ENCODE results near the gene NFIA. TPM values are rescaled to one million over a fixed set of nuclear protein-coding genes. Genes with fewer than 3 reads are reported as not detected.
A peak's percentile ranks its signal among the peaks of the same experiment; 100 is the strongest.

The NFIA gene
- total RNA-seq, 3 donors from 2014 or later: 54.9 to 87.5 (median 79.6) TPM

DNA sequence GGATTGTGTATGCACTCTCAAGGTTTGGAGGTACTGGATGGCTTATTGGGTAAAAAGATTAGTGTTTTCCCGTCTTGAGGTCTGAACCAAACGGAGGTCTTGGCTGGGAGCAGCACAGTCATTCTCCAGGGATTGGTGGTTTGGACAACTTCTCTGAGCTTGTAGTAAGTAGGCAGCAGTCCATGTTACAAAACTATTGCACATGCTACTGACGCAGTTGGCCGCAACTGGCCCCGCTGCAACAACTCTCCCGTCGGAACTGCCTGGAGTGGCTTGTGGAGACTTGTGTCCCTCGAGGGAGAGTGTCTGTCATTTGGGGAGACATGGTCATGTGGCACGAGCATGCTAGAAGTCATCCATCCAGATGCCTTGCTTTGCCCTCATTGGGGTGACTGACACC, 366.6 kb downstream of the NFIA start:
- Histone ChIP-seq H3K36me3 (no peaks in the 10 kb centered on the region), H3K27ac (peak overlapping the region; percentile 69 to 81), H3K4me3 (no peak overlapping the region), H3K27me3 (no peaks in the 10 kb centered on the region), H3K4me1 (peaks cover 13 to 37% of the 10 kb centered on the region in 2 donors), H3K9me3 (no peaks in the 10 kb centered on the region)
- intact Hi-C loops (cut with DNase I; ENCODE audit: low total_unique reads): loop anchor here (10.0 kb wide), 1 partner anchor 394 kb away; no protein-coding TSS in a partner anchor
- no peak for TF ChIP-seq POLR2A (IDR thresholded peaks at IDR 0.05)
- TF ChIP-seq POLR2AphosphoS5 (IDR thresholded peaks at IDR 0.05): peak; percentile 76 to 98 (median 87)
- DNase-seq (ENCODE audit: low spot score in 2 of 2): peak in 1 of 2 donors; percentile 85

DNA sequence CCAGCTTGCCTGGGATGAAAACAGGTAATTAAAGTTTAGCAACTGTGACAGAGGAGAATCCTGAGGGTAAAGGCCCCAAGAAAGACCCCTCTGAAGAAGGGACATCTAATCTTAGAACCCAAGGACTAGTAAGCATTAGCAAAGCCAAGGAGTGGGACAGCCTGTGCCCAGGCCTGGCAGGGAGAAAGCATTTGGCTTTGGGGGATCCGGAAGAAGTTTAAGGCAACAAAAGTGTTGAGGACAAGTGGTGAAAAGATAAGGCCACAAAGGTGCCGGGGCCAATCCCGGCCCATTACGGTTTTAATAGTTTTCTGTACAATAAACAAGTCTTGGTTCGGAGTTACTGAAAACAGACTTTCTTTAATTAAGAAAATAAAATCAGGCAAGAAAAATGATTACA, 367.0 kb downstream of the NFIA start:
- Histone ChIP-seq H3K4me1 (peaks cover 13 to 37% of the 10 kb centered on the region in 2 donors), H3K27me3 (no peaks in the 10 kb centered on the region)

DNA sequence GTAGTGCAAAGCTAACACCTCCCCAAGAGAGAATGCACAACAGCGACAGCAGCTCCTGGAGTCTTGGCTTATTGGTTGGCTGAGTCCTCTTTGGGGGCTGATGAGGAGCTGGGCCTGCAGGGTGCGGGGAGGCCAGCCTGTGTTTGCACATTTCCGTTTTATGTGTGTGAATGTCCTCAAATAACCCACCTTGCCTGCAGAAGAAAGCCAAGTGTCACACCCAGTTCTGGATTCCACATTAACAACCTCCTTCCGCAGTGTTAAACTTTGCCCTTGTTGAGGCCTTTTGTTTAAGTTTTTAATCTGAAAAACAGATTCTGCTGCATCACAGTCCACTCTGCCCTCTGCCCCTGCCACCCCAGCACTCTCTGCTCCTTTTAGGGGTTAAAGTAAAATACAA, 368.1 kb downstream of the NFIA start:
- intact Hi-C loops (cut with DNase I; ENCODE audit: low total_unique reads): loop anchor here (10.0 kb wide), 1 partner anchor 1166 kb away; no protein-coding TSS in a partner anchor
- no peaks in the 10 kb centered on the region for H3K27me3 ChIP-seq
- H3K27ac ChIP-seq: peak overlapping the region; percentile 69 to 81
- TF ChIP-seq, protein P1, sequence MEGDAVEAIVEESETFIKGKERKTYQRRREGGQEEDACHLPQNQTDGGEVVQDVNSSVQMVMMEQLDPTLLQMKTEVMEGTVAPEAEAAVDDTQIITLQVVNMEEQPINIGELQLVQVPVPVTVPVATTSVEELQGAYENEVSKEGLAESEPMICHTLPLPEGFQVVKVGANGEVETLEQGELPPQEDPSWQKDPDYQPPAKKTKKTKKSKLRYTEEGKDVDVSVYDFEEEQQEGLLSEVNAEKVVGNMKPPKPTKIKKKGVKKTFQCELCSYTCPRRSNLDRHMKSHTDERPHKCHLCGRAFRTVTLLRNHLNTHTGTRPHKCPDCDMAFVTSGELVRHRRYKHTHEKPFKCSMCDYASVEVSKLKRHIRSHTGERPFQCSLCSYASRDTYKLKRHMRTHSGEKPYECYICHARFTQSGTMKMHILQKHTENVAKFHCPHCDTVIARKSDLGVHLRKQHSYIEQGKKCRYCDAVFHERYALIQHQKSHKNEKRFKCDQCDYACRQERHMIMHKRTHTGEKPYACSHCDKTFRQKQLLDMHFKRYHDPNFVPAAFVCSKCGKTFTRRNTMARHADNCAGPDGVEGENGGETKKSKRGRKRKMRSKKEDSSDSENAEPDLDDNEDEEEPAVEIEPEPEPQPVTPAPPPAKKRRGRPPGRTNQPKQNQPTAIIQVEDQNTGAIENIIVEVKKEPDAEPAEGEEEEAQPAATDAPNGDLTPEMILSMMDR (IDR thresholded peaks at IDR 0.05): no peak
- peak in 1 of 3 donors; percentile 11 for TF ChIP-seq POLR2AphosphoS5 (IDR thresholded peaks at IDR 0.05)
- H3K36me3 ChIP-seq: no peaks in the 10 kb centered on the region
- no peak overlapping the region for H3K4me3 ChIP-seq
- H3K4me1 ChIP-seq: peaks cover 12 to 37% of the 10 kb centered on the region in 2 donors
- no peak for DNase-seq (ENCODE audit: low spot score in 2 of 2)
- H3K9me3 ChIP-seq: no peaks in the 10 kb centered on the region

More for the DNA sequence above, 367.0 kb downstream of the NFIA start:
- TF ChIP-seq POLR2AphosphoS5 (IDR thresholded peaks at IDR 0.05) (no peak), POLR2A (IDR thresholded peaks at IDR 0.05) (no peak)
- TF ChIP-seq, protein P1 (IDR thresholded peaks at IDR 0.05): no peak
- H3K36me3 ChIP-seq: no peaks in the 10 kb centered on the region
- no peak overlapping the region for H3K4me3 ChIP-seq
- intact Hi-C loops (cut with DNase I; ENCODE audit: low total_unique reads): loop anchor here (10.0 kb wide), 1 partner anchor 395 kb away; no protein-coding TSS in a partner anchor
- no peaks in the 10 kb centered on the region for H3K9me3 ChIP-seq
- DNase-seq (ENCODE audit: low spot score in 2 of 2): no peak
- peak overlapping the region; percentile 69 to 81 for H3K27ac ChIP-seq

DNA sequence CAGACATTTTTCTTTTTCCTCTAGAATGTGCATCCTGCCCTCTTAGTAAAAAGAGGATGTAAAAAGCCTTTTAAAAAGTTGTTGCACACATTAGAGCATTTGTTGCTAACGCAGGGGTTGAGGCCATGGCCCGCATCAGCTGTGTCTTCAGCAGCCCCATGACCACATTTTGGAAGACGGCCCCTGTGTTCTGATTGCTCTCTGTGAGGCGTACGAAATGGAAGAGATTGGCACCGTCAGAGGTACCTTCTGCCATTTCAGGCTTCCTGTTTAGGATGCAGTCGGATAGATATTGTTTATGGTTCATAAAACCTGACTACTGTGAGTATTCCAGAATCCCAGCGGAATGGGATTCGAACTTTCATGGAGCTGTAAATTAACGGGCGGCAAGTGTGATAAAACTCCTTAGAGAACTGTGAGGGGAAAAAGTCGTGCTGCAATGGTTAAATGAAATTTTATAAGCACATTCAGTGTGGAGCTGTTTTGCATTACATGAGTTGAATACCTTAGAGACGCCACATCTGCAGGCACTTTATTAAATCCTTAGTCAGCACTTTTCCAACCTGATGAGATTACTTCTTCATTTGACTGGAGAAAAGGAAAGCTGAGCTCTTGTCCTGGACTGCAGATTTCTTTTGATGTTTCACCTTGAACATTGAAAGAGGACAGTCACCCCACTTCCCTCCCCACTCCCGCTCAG, 368.7 kb downstream of the NFIA start:
- Histone ChIP-seq H3K27me3 (no peaks in the 10 kb centered on the region), H3K4me3 (no peak overlapping the region), H3K9me3 (no peaks in the 10 kb centered on the region), H3K36me3 (no peaks in the 10 kb centered on the region), H3K4me1 (peaks cover 7 to 32% of the 10 kb centered on the region in 2 donors), H3K27ac (peak overlapping the region; percentile 69 to 81)
- no peak for DNase-seq (ENCODE audit: low spot score in 2 of 2)
- intact Hi-C loops (cut with DNase I; ENCODE audit: low total_unique reads): loop anchor here (10.0 kb wide), 1 partner anchor 1166 kb away; no protein-coding TSS in a partner anchor
- TF ChIP-seq, protein P1 (IDR thresholded peaks at IDR 0.05): no peak
- TF ChIP-seq POLR2AphosphoS5 (IDR thresholded peaks at IDR 0.05): no peak

GRCh38 chr1:61451572-61451968, 369.2 kb downstream of the NFIA start:
- peaks cover 1 to 28% of the 10 kb centered on the region in 2 donors for H3K4me1 ChIP-seq
- peak overlapping the region; percentile 69 to 81 for H3K27ac ChIP-seq

More at GRCh38 chr1:61451572-61451968, 369.2 kb downstream of the NFIA start:
- TF ChIP-seq, protein P1 (IDR thresholded peaks at IDR 0.05): no peak
- H3K4me3 ChIP-seq: no peak overlapping the region
- H3K9me3 ChIP-seq: no peaks in the 10 kb centered on the region
- DNase-seq (ENCODE audit: low spot score in 2 of 2): no peak
- intact Hi-C loops (cut with DNase I; ENCODE audit: low total_unique reads): loop anchor here (10.0 kb wide), 1 partner anchor 1167 kb away; no protein-coding TSS in a partner anchor
- no peaks in the 10 kb centered on the region for H3K36me3 ChIP-seq
- H3K27me3 ChIP-seq: no peaks in the 10 kb centered on the region
